Stimulated activated naive CD4-positive, alpha-beta T cell treated with Interleukin-2 at 50 U/mL for 16 hours (primary cell): Measurements from ENCODE around the gene DPH7.
"Not testable (repeated sequence)": the region's sequence is repeated elsewhere in the genome, so short reads cannot be mapped to it uniquely, and the experiment has no call there.

Experiments used
- DNase-seq: peaks from one replicate; lab custom pipeline; 2025; lab: John Stamatoyannopoulos, UW

Gene DPH7

DNA sequence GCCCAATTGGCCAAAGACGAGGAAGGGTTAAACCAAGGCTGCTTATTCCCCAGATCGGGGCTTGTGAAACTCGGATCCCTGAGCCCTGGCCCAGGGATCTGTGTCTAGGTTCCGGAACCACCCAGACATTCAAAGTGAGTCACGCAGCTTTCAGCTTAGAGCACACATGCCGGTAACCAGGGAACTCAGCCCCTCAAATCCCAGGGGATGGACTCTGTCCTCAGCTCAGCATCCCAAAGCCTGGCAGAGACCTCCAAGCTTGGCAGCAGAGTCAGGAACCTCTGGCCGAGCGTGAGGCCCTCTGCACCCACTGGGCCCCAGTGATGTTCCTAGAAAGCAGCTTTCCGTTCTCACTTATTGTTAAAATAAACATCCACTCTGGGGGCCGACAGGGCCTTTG, 33.6 kb downstream of the DPH7 start:
- DNase-seq, result no peak

DNA sequence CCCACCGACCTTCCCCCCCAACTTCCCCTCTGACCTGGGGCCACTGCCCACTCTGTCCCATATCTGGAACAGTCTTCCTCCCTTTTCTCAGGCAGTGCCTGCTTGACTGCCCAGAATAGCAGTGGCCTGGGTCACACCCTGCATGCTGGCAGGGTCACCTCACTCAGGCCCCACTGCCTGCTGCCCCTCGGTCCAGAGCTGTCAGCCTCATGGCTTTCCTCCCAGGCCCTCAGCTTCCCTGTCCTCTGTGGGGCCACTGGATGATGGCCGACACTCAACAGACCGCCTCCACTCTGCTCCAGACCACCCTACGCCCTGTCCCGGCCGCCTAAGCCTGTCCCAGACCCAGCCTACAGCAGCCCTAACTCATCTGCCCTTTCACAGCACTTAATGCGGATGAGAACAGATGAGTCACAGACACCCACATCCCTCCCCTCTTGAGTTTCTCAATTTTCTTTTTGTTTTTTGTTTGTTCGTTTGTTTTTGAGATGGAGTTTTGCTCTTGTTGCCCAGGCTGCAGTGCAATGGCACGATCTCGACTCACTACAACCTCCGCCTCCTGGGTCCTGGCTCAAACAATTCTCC, 34.5 kb downstream of the DPH7 start:
- DNase-seq, result no peak

DNA sequence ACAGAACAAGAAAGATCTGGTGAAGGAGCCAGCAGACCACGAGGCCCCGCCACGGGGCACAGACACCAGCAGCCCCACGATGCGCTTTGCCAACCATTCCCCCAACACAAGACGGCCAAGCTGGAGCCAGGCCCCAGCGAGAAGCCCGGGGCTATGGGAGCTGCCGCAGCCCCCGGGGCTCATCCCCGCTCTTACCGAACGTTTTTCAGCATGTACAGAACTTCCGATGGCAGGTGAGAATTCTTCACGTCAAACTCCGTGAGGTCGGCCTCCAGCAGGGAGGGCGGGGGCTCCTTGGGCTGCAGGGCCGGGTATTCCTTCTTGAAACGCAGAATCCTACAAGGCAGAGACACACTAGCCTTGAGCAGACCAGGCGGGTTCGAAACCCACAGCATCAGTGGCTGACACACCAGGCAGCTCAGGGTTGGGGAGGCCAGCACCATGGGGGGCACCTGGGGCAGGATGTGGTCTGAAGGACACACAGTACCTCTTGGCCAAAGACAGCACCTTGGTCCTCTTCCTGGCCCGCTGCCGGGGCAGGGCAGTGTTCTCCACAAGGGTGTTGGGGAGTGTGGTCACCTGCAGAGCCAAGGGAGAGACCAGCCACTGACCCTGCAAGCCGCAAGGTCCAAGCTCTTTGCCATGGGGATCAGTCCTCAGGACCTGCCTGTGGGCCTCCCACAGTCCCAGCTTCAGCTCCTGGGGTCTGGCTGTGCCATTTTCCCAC, 35.3 kb downstream of the DPH7 start:
- DNase-seq, result no peak

DNA sequence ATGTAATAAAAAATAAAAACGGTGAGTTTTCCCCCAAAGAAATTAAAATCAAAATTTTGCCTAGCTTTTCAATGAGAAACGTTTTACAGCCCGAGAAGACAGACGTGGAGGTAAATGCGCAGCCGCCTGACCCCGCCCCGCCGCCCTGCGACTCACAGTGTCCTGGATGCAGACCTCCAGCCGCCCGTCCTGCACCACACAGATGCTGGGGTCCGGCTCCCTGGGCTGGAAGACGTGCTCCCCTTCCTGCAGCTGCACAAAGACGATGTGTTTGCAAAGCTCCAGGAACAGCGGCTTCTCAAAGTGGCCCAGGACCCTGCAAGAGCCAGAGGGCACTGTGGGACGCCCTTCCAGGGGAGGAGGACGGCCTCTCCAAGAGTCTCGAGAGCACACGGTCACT, 36.2 kb downstream of the DPH7 start:
- no peak for DNase-seq

DNA sequence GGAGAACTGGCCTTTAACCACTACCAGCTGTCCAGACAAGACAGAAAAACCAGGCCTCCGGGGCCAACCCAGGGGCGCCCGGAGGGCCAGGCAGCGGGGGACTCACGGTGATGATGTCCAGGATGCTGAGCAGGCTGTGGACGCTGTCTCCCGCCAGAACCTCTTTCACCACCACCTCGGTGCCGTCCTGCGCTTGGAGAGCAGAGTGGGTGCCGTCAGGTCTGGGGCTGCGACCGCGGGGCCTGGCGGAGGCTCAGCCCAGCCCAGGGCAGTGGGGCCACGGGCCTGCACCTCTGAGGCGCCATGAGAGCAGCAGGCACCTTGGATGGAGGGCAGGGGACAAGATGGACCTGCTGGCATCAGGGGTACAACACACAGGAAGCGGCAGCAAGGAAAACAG, 38.2 kb downstream of the DPH7 start:
- DNase-seq, result no peak

DNA sequence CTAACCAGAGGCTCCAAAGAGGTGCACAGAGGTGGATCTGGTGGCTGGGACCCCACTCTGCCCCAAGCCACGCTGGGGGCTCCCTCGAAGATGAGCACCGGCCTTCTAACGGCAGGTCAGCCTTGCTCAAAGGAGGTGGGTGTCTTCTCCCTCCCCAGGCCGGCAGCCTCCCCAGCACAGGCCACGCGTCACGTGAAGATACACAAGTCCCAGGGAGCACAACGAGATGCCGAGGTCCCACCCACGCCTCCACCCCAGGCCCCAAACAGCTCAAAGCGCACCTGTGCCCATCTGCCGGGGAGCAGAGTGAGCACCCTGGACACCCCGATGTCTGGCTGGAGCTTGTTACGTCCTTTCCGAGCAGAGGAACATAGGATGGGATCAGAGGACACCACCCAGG, 40.7 kb downstream of the DPH7 start:
- DNase-seq, result no peak

DNA sequence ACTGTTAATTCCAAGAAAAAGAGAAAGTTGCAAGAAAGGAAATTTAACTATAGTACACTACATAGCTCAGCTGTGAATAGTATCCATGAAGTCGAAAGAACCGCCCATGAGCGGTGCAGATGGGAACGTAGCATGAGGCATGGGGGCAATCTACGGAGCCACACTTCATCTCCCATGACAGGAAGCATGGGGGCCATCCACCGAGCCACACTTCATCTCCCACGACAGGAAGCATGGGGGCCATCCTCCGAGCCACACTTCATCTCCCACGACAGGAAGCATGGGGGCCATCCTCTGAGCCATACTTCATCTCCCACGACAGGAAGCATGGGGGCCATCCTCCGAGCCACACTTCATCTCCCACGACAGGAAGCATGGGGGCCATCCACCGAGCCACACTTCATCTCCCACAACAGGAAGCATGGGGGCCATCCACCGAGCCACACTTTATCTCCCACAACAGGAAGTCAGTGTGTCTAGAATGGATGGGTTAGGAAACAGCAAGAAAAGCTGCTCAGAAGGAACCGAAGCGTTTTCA, 42.1 kb downstream of the DPH7 start:
- DNase-seq, result not testable (repeated sequence)

DNA sequence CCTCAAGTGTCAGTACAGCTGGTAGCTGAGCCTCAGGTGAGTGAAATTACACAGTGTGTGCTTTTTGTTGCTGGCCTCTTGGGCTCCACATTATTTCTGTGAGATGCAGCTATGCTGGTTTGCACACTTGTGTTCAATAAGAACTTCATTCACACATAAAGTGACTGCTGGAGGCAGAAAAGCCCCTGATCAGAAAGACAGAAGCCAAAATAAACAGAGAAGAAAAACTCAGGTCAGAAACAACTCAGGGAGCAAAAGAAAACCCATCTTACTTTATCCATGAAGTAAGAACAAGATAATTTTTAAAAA, 43.7 kb downstream of the DPH7 start:
- DNase-seq, result no peak

DNA sequence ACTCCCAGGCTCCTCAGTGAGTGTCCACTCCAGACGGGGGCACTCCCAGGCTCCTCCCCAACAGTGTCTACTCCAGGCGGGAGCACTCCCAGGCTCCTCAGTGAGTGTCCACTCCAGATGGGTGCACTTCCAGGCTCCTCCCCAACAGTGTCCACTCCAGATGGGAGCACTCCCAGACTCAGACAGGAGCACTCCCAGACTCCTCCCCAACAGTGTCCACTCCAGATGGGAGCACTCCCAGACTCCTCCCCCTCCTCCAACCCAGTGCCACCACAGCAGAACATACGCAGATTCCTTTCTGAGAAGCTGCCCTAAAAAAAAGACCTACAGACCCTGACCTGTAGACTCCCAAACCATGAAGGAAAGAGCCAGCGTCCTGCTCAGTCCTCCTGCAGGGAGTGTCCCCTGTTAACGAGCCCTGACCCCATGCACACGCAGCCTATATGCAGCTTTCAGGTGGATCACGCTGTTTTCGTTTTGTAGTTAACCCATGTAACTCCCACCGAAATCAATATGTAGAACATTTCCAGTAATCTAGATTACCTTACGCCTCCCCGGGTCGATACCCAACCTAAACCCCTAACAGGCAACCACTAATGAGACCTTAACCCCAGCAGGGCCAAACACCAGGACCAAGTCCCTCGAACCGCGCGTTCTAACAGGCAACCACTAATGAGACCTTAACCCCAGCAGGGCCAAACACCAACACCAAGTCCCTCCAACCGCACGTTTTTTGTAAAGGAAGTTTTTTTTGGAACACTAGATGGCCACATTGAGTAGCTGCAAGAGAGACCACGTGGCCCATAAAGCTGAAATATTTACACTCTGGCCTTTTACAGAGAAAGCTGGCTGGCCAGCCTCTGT, 44.2 kb downstream of the DPH7 start:
- no peak for DNase-seq

DNA sequence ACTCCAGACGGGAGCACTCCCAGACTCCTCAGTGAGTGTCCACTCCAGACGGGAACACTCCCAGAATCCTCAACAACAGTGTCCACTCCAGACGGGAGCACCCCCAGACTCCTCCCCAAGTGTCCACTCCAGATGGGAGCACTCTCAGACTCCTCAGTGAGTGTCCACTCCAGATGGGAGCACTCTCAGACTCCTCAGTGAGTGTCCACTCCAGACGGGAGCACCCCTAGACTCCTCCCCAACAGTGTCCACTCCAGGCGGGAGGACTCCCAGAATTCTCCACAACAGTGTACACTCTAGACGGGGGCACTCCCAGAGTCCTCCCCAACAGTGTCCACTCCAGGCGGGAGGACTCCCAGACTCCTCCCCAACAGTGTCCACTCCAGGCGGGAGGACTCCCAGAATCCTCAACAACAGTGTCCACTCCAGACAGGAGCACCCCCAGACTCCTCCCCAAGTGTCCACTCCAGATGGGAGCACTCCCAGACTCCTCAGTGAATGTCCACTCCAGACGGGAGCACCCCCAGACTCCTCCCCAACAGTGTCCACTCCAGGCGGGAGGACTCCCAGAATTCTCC, 45.7 kb downstream of the DPH7 start:
- not testable (repeated sequence) for DNase-seq

DNA sequence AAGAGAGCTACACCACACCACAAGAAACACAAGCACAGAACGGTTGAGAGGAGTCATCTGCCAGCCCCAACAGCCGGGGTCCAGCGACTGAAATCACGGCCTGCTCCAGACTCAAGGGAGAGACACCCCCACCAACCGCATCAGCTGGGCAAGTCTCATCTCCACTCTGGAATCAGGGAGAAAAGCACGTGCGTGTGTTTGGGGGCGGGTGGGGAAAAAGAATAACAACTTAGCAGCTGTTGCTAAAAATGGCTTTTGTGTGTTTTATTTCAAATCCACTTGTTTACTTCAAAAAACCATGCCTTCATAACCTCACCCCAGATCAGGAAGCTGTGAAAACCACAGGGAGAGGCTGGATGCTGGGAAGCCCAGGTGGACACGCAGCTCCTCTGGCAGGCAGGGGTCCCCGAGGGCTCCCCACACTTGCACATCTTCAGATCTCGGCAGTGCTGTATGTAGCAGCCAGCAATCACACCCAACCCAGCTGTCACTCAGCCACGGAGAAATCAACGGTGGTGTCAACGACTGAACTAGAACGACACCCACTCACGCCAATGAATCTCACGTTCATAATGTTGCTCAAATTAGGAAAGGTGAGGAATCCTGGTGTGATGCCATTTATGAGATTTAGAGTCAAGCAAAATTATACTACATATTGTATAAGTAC, 47.5 kb downstream of the DPH7 start:
- DNase-seq, result no peak

DNA sequence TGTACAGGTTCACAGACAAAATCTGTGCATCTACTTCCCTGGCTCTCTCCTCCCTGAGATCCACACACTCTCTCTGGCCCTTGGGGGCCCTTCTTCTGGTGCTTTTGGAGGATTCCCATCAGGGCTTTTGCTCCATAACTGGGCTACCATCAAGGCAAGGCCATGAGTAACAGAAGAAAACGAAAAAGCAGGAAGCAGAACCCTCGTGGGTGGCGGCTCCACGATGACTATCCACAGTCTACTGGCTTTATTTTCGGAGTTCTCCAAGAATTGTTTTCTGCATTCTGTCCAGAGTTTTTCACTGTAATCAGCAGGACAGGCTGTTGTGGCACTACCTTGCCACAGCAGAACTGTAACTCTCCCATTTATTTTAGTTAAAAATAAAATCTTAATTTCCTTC, 48.4 kb downstream of the DPH7 start:
- no peak for DNase-seq

DNA sequence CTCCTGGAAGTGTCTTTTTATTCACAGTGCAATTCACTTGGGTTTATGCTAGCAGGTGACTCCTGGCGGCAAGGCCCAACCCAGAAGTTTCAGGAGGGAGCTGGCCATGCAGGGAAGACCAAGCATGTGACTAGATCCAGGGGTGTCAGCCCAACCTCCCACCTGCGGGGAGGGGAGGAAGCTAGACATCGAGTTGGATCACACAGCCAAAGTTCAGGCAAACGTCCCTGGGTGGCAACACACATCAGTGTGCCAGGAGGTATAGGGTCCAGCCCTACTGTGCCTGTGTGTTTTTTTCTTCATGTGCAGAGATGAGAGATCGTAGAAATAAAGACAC, 53.8 kb downstream of the DPH7 start:
- DNase-seq, result no peak

DNA sequence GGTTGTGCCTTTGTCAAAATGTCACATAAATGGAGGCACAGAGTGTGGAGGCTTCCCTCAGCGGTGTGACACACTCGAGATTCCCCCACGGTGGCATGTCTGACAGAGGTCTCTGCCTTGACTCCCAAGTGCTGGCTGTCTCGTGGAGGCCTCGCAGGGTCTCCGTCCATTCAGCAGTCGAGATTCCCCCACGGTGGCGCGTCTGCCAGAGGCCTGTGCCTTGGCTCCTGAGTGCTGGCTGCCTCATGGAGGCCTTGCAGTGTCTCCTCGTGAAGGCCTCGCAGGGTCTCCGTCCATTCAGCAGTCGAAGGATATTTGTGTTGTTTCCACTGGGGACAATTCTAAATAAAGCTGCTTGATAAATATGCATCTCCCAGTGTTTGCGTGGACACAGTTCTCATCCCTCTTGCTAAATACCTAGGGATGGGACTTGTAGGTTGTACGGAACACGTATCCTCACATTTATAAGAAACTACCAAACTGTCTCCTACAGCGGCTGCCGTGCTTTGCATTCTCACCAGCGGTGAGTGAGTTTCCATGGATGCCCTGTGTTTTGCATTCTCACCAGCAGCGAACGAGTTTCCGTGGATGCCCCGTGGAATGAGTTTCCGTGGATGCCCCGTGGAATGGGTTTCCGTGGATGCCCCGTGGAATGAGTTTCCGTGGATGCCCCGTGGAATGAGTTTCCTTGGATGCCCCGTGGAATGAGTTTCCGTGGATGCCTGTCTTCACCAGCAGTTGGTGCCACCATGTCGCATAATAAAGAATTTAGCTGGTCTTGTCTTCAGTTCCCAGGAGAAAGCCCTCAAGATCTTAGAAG, 54.4 kb downstream of the DPH7 start:
- DNase-seq, result no peak

DNA sequence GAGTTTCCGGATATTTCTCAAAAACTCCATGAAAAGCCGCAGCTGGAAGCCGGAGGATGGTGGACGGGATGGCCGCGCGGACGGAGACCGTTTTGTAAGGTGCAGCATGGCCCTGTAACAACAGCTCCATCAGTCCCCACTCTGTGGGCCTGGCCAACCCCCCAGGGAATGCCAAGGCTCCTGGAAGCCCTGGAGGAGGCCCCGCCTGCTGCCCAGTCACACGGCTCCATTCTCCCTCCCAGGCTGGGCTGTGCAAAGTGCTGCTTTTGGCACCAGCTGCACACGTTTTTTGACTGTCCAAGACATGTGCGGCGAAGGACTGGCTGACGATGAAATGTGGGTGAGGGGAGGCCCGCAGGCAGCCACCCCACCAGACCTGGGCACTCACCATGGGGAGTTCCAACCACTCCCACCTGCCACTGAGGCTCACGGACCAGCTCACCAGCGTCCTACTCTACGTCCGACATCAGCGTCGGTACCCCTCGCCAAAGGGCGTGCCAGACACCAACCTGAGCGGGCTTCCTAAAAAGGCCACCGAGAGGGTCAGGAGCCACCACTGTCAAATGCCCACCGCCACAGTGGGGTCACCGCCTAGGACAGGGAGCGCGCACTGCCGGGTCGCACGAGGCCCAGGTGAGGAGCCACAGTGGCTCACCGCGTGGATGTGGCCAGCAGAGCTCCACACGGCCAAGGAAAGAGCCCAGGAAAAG, 55.8 kb downstream of the DPH7 start:
- DNase-seq, result no peak

DNA sequence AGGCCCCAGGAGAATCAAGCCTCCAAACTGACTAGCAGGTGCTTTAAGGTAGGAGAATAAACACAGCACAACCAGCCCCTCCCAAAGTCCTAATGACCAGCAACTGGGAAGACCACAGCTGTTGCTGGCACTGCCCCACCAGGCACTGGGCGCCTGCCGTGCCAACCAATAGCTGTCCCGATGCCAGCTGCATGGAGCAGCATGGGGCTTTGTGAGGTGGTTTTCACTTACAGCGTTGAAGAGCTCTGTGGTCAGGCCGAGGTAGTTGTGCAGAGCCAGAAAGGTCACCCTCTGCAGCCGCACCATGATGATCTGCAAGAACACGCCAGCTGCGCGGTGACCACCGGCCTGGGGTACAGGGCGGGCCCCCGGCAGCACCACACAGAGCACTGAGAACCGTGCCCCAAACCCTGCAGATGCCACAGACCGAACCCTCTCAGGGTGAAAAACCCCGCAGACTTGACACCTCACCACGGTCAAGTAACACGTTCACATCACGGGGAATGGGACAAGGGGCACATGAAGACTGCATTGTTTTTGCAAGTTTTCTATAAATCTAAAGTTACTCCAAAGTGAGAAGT, 57.2 kb downstream of the DPH7 start:
- no peak for DNase-seq

DNA sequence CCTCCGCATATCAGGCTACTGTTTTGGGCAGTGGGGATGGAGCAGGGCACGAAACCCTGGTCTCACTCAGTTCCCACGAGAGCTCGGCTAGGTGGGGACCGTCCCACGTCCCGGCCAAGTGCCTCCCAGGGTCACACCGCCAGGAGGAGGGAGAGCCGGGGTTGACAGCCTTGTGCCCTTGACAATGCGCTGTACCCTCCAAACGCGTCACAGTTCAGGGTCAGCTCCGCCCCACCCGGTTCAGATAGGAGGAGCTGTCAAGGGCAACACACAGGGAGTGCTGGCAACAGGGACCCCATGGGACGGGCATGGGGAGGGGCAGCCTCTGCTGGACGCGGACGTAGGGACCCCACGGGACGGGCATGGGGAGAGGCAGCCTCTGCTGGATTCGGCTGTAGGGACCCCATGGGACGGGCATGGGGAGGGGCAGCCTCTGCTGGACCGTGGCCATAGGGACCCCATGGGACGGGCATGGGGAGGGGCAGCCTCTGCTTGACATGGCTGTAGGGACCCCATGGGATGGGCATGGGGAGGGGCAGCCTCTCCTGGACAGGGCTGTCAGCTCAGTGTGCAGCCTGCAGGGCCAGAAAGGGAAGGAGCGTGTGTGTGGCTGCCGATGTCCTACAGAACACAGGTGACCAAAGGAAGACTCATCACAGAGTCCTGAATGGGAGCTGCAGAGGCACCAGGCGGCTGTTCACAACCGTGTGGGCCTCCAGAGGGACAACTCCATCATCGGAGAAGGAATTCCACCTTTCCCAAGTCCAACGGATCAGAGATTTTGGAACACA, 57.9 kb downstream of the DPH7 start:
- no peak for DNase-seq

DNA sequence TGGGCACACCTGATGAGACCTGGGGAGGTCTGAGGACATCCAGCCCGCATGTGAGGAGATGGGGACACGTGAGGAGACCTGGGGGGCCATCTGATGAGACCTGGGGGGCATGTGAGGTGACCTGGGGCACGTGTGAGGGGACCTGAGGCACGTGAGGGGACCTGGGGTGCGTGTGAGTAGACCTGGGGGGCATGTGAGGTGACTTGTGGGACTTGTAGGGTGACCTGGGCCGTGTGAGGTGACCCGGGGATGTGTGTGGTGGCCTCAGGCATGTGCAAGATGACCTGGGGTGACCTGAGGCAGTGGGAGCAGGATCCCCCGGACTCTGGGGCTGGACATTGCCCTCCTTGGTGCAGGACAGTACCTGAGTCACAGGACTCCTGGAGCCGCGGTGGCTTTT, 59.2 kb downstream of the DPH7 start:
- DNase-seq, result no peak

DNA sequence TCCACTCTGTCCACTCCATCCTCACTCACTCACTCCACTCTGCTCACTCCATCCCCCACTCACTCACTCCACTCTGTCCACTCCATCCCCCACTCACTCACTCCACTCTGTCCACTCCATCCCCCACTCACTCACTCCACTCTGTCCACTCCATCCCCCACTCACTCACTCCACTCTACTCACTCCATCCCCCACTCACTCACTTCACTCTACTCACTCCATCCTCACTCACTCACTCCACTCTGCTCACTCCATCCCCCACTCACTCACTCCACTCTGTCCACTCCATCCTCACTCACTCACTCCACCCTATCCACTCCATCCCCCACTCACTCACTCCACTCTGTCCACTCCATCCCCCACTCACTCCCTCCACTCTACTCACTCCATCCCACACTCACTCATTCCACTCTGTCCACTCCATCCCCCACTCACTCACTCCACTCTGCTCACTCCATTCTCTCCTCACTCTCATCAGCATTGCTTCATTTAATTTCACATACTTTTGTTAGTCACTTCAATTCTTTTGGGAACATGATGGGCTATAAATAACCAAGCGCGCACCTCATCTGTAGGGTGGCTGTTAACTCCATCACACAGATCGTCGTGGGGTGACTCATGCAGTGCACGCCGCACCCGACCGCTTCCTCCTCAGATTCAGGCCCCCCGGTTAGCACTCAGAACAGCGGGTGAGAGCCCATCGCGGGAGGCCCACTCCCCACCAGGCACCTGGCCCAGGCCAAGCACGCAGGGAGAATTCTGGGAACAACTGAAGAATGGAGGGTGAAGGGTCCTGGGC, 59.9 kb downstream of the DPH7 start:
- DNase-seq, result not testable (repeated sequence)
